Stimulated activated CD4-positive, alpha-beta T cell treated with anti-CD3 and anti-CD28 coated beads, Interleukin-12 subunit alpha, Interleukin-12 subunit beta, amount 100 ng/mL, for 4 hours (primary cell): ENCODE data around the gene HSD17B3.
"Not testable (repeated sequence)": the region's sequence is repeated elsewhere in the genome, so short reads cannot be mapped to it uniquely, and the experiment has no call there.

Source experiments
- DNase-seq: peaks from one replicate; pipeline ENCODE4 v3.0.0-alpha.2; 2020

HSD17B3 gene

GRCh38 chr9:96189581-96189980, 112.4 kb downstream of the HSD17B3 start:
- not testable (repeated sequence) for DNase-seq

- no peak for DNase-seq
Measured at GRCh38 chr9:96188571-96188970, 113.4 kb downstream of the HSD17B3 start.

- no peak for DNase-seq
Measured at GRCh38 chr9:96187151-96187555, 114.8 kb downstream of the HSD17B3 start.

GRCh38 chr9:96186591-96187011, 115.4 kb downstream of the HSD17B3 start:
- no peak for DNase-seq

GRCh38 chr9:96185518-96186156, 116.3 kb downstream of the HSD17B3 start:
- no peak for DNase-seq
